CD4-positive, alpha-beta T cell treated with Interleukin-17A for 4 hours (primary cell): ENCODE results near the gene DDX19B.
"Not testable (repeated sequence)": the region's sequence is repeated elsewhere in the genome, so short reads cannot be mapped to it uniquely, and the experiment has no call there.

Experiments used
- DNase-seq: peaks from one replicate; pipeline ENCODE4 v3.0.0-alpha.2; 2020; ENCODE audit warnings: mixed read lengths

The DDX19B gene

DNA sequence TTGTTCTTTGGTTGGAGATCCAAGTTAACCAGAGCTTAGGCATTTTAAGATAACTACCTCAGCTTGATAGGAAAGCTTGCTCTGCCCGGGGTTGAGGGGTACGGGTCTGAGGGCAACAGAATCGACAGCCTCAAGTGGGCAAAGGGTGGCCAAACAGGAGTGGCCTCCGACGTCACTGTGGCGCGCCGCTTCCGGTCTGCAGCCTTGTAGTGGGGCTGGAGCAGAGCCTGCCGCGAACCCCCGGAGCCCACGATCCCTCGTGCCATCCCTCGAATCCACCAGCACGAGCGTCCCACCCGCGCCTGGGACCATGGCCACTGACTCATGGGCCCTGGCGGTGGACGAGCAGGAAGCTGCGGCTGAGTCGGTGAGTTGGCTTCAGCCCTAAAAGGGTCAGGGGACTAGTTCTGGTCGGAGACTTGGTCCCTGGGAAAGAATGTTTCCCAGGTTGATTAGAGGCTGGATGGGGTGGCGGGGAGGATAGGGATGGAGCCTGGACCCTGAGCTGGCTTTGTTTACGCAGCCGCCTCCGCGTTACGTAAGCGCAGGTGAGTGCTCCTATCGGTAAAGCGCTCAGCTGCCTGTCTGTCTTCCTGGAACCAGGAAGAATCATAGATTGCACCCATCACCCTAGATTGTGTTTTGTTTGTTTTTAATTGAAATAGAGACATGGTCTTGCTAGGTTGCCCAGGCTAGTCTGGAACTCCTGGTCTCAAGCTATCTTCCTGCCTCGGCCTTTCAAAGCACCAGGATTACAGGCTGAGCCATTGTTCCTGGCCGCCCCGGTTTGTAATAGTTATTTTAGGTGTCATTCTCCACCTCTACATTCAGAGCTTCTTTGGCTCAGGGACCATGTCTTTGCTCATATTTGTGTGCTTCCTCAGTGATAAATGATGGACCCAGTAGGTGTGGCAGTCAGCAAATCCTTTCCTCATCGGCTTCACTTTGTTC lies at the start of gene DDX19B:
TSS of gene DDX19B (plus strand) at position 199 of the 951 bp plus-strand sequence. CDS start at position 311, 112 bp downstream.
- peak; percentile 73 for DNase-seq

DNA sequence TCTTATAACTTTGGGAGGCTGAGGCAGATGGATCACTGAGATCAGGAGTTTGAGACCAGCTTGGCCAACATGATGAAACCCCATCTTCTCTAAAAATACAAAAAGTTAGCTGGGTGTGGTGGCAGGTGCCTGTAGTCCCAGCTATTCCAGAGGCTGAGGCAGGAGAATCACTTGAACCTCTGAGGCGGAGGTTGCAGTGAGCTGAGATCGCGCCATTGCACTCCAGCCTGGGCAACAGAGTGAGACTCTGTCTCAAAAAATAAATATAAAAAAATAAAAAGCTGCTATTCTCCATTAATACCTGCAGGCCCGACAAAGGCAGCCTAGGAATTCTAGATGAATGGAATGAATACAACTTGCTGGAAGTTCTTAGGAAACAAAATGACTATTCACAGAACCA lies 49.3 kb upstream of the DDX19B start:
- not testable (repeated sequence) for DNase-seq

DNA sequence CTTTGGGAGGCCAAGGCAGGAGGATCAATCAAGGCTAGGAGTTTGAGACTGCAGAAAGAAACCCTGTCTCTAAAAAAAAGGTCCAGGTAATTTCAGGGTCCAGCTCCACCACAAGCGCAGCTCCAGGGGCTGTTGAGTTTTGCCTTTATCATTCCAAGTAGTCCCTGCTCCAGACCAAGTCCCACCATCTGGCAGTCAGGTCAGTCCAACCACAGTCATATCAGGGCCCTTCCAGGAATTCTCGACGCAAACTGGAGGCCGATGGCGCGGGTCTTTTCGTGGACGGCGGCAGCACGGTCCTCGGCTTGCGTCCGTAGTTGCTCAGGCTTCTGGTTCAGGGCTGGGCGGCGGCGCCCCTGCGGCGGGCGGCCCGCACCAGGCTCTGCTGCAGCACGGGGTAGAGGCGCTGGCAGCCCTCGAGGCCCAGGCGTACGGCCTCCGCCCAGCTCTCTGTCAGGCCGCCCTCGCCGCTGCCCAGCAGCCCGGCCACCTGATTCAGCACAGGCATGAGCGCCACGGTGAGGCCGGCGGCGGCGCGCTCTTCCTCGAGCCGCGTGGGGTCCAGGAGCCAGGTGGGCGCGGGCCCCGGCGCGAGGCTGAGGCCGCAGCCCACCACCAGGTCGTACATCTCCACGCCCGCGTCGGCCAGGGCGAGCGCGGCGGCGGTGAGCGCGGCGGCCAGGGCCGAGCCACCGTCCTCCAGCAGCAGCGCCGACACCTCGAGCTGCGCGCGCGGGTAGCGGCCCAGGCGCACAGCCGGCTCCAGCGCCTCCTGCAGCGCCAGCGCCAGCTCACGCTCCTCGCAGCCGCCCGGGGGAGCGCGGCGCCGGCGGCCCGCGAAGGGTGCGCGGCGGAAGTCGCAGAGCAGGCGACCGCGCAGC lies 48.0 kb upstream of the DDX19B start:
- DNase-seq, result peak; percentile 39

DNA sequence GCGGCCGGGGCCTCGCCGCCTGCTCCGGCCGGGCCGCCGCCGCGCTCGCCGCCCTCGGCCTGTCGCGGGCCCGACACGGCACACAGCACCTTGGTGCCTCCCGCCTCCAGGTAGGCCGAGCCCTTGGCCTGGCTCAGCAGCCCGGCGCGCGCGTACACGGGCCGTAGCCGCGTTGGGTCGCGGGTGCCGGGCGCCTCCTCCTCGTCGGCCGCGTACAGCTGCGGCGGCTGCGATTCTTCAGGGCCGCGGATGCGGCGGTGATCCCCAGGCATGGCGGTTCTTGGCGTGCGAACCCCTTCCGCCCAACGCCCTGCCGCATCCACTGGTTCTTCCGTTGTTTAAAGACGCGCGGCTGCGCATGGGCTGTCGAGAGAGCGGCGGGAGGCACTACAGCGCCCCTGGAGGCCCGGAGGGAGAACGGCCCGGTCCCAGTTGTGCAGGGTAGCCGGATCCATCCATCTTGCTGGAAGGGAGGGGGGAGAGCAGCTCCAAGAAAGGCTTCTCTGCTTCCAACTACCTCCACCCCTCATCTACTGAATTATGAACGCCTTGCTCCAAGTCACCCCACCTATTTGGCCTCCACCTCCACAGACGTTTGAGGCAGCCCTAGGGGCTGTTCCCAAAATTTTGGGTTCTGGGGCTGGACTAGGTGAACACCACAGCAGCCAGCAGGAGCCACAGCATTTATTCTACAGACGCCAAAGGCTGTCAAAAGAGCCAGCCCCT lies 47.2 kb upstream of the DDX19B start, which contains the start of gene EXOSC6:
TSS of gene EXOSC6 (minus strand) at position 312 of the 726 bp plus-strand sequence. CDS start at position 272, 40 bp downstream.
- peak; percentile 94 for DNase-seq

- DNase-seq, result no peak
These were observed 46.5 kb upstream of the DDX19B start for GRCh38 chr16:70252355-70252988.

- peak; percentile 51 for DNase-seq
These were observed 45.5 kb upstream of the DDX19B start for GRCh38 chr16:70253291-70254106.

DNA sequence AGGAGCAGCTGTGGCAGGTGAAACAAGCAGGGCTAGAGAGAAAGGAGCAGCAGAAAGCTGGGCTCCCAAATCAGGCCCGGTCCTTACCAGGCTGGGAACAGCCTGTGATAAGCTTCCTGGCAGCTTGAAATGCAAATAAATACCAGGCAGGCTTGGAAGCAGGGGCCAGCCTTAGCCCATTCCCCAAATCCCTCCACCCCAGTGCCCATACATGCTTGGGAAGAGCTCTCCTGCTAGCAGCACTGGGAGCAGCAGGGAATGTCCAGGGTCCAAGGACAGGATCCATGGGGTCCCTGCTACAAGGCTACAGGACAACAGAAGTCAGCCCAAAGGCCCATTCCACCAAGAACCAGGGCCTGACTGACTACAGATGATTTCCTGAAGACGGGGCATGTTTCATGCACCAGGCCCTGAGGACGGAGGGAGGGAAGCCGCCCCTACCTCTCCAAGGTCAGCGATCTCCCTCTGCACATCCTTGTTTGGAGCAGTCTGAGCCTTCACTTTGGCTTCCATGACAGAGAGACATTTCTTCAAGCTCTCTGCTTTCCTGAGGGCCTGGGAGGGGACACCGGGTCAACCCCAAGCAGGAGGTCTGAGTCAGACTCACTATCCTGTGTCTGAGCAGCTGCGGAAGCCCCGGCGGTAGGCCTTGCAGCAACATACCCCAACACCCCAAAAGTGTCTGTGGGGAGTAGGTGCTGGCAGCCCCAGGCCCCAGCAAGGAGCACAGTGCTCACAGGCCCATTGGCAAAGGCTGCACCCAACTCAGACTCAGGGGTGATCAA lies 44.6 kb upstream of the DDX19B start:
- no peak for DNase-seq

- no peak for DNase-seq
These were observed 44.1 kb upstream of the DDX19B start for GRCh38 chr16:70254965-70255286.

- no peak for DNase-seq
These were observed 43.4 kb upstream of the DDX19B start for GRCh38 chr16:70255574-70255973.

DNA sequence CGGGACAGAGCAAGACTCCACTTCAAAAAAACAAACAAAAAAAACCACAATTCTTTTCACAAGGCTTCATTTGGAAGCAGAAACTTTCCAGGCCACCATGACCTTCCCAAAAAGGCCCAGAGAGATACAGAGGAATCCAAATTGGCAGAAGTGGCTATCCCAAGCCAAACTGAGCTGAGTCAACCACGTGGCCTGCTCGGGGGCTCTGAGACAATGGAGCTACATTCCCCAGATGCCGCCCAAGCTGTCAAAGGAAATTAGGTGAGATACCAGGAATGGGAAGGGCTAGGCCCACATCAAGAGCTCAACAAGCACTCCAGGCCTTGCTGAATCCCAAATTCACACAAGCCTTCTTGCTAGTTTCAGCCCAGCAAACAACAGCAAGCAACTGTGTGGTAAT lies 41.6 kb upstream of the DDX19B start:
- no peak for DNase-seq

DNA sequence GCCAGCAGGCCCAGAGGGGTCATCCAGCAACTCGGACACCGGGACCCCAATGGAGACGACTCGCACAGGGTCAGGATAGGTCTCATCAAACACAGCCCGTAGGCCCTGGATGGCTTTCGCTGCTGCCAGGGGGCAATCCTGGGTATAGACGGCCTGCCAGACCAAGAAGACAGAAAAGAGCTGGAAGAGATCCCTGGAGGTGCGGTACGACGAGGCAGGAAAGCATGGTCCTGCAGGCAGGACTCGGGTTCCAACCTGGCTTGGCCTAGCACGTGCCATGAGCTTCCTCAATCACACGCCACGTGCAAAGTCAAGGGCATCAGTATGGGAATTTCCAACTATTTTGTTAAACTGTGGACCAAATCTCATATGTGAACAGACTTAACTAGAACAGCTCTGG lies 40.9 kb upstream of the DDX19B start:
- no peak for DNase-seq

GRCh38 chr16:70258946-70259345 lies 40.0 kb upstream of the DDX19B start:
- DNase-seq, result no peak

GRCh38 chr16:70259903-70260302 lies 39.1 kb upstream of the DDX19B start:
- not testable (repeated sequence) for DNase-seq

- DNase-seq, result peak; percentile 54
These were observed 31.5 kb upstream of the DDX19B start for GRCh38 chr16:70267516-70267915.

DNA sequence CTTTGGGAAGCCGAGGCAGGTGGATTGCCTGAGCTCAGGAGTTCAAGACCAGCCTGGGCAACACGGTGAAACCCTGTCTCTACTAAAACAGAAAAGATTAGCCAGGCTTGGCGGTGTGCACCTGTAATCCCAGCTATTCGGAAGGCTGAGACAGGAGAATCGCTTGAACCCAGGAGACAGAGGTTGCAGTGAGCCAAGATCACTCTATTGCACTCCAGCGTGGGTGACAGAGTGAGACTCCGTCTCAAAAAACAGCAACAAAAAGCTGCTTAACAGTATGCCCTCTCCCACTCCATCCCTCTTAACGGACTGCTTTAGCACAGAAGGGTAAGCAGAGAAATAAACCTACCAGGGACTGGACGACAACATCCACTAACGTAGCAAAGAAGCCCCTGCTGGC lies 31.1 kb upstream of the DDX19B start:
- DNase-seq, result not testable (repeated sequence)

GRCh38 chr16:70269471-70269870 lies 29.5 kb upstream of the DDX19B start:
- no peak for DNase-seq

DNA sequence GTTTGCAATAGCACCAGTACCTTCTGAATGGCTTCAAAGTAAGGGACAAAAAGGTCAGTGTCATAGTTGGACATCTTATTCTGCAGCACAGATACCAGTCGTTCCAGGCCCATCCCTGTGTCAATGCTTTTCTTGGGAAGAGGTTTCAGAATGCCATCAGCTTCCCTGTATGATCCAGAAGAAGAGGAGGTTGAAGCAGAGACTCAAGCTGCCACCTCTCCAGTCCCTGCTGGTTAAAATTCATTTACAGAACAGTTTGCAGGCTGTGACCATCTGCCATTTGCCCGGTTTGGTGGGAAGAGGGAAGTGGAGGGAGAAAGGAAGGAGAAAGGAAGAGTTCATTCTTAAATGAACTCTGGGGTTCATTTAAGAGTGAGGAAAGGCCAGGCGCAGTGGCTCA lies 28.8 kb upstream of the DDX19B start:
- DNase-seq, result no peak

GRCh38 chr16:70271696-70272095 lies 27.3 kb upstream of the DDX19B start:
- DNase-seq, result no peak

GRCh38 chr16:70276392-70276791 lies 22.6 kb upstream of the DDX19B start:
- no peak for DNase-seq

DNA sequence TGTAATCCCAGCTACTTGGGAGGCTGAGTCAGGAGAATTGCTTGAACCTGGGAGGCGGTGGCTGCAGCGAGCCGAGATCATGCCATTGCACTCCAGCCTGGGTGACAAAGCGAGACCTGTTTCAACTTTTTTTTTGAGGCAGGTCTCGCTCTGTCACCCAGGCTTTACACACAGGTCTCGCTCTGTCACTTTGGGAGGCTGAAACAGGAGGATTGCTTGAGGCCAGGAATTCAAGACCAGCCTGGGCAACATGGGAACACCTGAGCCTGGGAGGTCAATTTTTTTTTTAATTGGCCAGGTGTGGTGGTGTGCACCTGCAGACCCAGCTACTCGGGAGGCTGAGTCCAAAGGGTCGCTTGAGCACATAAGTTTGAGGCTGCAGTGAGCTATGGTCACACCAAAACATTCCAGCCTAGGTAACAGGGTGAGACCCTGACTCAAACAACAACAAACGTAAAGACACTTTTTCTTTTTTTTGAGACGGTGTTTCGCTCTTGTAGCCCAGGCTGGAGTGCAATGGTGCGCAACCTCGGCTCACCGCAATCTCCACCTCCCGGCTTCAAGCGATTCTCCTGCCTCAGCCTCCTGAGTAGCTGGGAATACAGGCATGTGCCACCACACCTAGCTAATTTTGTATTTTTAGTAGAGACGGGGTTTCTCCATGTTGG lies 11.5 kb upstream of the DDX19B start:
- DNase-seq, result not testable (repeated sequence)
